Ammon's horn (tissue), 1 donor: Measurements from ENCODE around the gene GIMAP2.

ENCODE experiments used
- DNase-seq: peaks from one replicate; pipeline ENCODE4 v3.0.0-alpha.2; 2016; ENCODE audit warnings: low spot score

The GIMAP2 gene

DNA sequence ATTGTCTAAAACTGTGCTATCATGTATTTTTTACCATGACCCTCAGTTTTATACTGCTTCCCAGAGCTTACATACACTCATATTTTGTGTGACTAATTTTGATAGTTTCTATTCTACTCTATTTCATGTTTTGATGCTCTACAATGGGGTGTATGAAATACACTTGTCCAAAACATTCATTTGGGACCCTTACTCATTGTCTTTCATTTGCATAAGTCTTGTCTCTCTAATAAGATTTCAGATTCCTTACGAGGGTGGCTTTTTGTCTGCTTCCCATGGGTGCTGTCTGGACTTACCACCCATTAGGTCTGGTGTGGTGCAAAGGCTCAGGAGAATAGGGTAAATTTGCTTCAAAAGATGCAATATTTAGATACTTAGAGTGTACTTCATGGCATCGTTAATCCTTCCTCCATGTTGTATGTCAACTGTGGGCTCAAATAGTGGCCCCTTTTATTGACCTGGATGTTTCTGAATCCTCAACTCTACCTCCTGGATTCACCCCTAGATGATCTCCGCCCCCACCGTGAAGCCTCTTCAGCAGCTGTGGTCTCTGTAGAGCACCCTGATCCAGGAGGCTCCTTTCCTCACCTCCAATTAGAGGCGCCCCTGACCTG is 48.1 kb downstream of the GIMAP2 start:
- DNase-seq = no peak

DNA sequence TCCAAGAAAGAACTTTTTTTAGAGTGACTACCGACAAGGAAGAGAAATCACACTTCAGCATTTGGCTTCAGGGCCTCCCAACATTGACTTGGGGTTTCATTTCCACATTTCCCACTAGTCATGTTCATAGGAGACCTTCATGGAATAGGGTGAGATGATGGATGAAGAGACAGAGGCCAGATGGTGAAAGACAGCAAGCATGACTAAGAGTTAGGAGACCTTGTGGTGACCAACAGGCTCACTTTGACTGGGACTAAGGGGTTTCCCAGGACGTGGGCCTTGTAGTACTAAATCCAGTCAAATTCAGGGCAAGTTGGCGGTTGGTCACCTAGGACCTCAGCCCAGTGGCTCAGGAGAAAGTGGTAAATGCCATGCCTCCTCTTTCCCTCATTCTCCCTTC is 48.7 kb downstream of the GIMAP2 start:
- DNase-seq = no peak

DNA sequence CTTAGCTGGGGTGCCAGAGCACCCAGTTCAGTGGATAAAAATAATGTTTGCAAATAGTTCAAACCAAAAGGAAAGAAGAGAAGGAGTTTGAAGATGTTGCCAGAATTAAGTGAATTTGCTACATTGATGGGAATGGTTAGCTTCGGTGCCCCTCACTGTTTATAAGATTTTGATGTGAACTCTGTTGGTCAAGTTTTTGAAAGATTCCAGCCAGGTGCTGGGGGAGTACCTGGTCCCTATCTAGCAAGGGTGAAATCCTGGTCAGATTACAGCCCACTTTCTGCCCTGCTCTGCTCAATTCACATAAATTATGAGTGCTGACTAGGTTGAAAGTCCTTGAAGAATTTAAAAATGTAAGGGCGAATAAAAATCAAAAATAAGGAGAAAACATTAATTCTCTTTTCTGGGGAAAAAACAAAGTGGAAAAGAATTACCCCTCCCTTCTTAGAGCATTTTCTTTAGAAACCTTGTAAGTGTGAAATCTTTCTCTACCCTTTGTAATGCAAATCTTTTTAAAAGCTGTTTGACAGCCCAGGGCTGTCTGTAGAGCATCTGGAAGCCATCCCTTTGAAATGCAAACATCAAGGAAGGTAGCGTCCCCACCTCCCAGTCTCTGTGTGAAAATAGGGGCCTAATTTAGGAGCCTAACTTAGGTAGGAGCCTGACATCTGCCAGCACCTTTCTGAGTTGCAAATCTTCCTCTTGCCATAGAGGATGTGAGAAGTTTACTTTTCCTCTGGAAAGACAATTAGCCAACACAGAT is 50.3 kb downstream of the GIMAP2 start:
- DNase-seq = no peak

DNA sequence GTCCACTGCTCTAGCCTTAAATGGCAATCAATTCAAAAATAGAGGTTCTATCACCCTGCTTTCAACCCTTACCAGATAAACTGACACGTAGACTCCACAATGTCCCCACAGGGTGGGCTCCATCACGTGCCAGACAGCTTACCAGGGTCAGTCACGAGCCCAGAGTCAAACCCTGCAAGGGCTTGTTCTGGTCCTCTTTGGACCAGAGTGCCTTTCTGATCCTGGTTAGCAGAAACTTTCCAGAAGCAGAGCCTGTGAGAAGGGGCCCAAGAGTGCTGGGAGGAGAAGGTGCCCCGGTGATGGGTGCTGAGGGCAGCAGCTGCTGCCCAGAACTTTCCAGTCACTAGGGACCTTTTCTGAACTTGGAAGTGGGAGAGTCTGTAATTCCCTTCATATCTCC is 51.4 kb downstream of the GIMAP2 start:
- no peak for DNase-seq

DNA sequence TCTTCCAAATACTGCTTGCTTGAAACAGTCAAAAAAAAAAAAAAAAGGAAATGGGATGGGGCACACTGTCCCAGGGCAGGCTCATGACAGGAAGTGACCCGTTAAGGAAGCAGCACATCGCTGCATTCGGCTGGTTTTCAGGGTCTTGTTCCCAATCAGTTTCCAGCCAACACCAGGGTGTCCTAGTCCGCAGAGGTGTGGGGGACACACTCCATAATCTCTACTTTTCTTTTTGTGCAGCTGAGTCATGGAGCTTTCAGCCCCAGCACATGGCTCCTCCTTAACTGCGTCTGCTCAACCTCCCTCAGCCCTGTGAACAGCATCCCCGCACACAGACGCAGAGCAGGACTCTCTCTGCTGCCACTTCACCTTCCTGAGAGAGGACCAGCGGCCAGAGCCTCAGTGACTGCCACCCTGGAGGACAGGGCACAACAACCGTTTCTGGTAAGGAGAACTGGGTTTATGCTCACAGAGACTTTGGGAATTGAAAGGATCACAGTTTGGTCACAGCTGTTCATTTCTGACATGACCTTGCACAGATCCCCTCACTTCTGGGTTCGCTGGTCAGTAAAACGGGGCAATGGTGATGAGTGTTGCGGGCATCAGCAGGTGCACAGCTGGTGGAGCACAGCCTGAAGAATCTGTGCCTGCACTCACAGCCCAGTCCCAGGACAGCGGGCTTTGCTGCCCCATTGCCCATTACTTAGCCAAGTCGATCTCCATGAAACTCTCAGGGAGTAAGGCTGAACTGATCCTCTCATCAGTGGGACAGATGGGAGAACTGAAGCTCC is 52.0 kb downstream of the GIMAP2 start, which contains the start of gene GIMAP5:
TSS of gene GIMAP5 (plus strand) at position 154 of the 791 bp plus-strand sequence. CDS start 3,467 bp downstream, outside the sequence.
- DNase-seq = no peak

DNA sequence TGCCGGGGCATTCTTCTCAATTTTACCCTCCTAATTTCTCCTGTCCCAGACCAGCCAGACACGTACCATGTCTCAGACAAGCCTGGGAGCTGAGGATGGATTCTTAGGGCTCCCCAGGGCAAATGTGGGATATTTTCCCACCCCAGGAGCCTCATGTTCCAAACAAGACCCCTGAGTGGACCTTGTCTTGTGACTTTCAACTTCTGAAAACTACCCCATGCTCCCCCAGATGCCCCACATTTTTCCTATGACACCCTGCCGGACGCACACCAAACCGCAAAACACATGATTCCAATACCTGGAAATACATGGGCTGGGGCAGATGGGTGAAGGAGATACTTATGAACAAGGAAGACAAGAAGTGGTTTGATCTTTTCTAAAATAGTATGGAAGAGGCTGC is 52.6 kb downstream of the GIMAP2 start:
- no peak for DNase-seq

DNA sequence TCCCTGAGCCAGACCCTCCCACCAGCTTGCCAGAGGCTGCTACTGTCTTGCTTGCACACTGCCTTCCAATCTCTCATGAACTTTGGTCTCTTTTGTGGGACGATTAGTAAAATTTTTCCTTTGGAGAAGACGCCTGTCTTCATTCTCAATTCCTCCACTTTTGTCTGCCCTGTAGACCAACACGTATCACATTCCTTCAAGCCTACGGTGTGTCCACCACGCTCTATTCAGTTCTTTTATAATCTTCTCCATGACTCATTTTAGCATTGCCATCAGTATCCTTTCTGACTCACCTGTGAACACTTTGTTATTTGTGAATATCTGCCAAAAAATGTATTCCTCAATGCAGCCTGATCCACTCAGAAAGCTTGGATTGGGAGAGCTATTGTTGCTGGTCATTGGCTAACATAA is 53.1 kb downstream of the GIMAP2 start:
- no peak for DNase-seq

DNA sequence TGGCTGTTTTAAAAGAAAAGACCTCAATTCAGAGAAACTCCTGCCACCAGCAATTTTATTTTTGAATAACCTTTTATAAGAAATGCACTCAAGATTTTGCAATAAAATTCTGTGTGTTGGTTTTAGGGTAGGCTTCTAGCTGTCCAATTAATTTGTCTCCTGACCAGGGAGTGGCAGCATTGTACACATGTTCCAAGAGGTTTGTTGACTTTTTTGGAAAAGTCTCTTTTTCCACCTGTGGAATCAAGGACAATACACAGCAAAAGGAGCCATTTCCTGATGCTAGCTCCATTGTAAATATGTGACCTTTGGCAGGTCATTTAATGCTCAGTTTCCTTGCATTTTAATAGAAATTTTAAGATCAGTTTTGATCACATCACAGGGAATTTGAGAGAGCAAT is 53.5 kb downstream of the GIMAP2 start:
- no peak for DNase-seq

DNA sequence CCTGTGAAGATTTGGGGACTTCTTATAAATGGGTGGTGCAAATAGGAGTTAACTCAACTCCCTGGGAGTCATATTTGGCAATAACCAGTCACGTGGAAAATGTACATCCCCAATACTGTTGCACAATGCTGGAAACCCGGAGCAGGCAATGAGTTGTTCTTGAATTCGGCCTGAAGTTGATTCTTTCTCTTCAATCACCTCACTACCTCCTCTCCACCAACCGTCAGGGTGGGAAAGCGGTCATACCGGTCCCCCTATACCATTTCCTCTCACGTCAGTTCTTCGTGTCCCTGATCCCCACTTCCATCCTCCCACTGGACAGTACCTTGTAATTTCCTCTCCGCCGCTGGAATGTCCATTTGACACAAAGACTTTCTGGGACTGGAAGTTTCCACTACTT is 54.5 kb downstream of the GIMAP2 start:
- DNase-seq = no peak

DNA sequence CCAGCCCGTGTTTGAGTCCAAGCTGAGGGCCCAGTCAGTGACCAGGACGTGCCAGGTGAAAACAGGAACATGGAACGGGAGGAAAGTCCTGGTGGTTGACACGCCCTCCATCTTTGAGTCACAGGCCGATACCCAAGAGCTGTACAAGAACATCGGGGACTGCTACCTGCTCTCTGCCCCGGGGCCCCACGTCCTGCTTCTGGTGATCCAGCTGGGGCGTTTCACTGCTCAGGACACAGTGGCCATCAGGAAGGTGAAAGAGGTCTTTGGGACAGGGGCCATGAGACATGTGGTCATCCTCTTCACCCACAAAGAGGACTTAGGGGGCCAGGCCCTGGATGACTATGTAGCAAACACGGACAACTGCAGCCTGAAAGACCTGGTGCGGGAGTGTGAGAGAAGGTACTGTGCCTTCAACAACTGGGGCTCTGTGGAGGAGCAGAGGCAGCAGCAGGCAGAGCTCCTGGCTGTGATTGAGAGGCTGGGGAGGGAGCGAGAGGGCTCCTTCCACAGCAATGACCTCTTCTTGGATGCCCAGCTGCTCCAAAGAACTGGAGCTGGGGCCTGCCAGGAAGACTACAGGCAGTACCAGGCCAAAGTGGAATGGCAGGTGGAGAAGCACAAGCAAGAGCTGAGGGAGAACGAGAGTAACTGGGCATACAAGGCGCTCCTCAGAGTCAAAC is 56.9 kb downstream of the GIMAP2 start:
- DNase-seq = no peak
